Stimulated activated CD4-positive, alpha-beta T cell treated with anti-CD3 and anti-CD28 coated beads, Interleukin-4, amount 100 ng/mL, for 1 hour (primary cell): ENCODE measurements around the gene ALKBH4.
"Not testable (repeated sequence)": the region's sequence is repeated elsewhere in the genome, so short reads cannot be mapped to it uniquely, and the experiment has no call there.

Experiments used
- DNase-seq: peaks from one replicate; pipeline ENCODE4 v3.0.0-alpha.2; 2020

ALKBH4 gene

GRCh38 chr7:102425639-102426267 is 38.9 kb downstream of the ALKBH4 start:
- peak; percentile 83 for DNase-seq

GRCh38 chr7:102424787-102425218 is 39.9 kb downstream of the ALKBH4 start:
- no peak for DNase-seq

GRCh38 chr7:102424129-102424551 is 40.5 kb downstream of the ALKBH4 start:
- DNase-seq = no peak

GRCh38 chr7:102421706-102422240 is 42.9 kb downstream of the ALKBH4 start:
- no peak for DNase-seq

GRCh38 chr7:102418592-102418991 is 46.1 kb downstream of the ALKBH4 start:
- DNase-seq = no peak

- DNase-seq = no peak
These were observed 47.6 kb downstream of the ALKBH4 start for GRCh38 chr7:102417105-102417504.

- no peak for DNase-seq
These were observed 48.3 kb downstream of the ALKBH4 start for GRCh38 chr7:102416406-102416805.

GRCh38 chr7:102415685-102416225 is 48.9 kb downstream of the ALKBH4 start:
- peak; percentile 43 for DNase-seq

GRCh38 chr7:102413611-102414010 is 51.1 kb downstream of the ALKBH4 start:
- no peak for DNase-seq

- DNase-seq = no peak
These were observed 51.6 kb downstream of the ALKBH4 start for GRCh38 chr7:102413091-102413490.

GRCh38 chr7:102412548-102412947 is 52.1 kb downstream of the ALKBH4 start:
- peak; percentile 46 for DNase-seq

GRCh38 chr7:102410918-102411317 is 53.7 kb downstream of the ALKBH4 start:
- no peak for DNase-seq

GRCh38 chr7:102410123-102410522 is 54.5 kb downstream of the ALKBH4 start:
- no peak for DNase-seq

GRCh38 chr7:102409340-102409739 is 55.3 kb downstream of the ALKBH4 start:
- no peak for DNase-seq

- DNase-seq = not testable (repeated sequence)
These were observed 56.1 kb downstream of the ALKBH4 start for GRCh38 chr7:102408530-102408929.

GRCh38 chr7:102407910-102408309 is 56.8 kb downstream of the ALKBH4 start:
- DNase-seq = no peak
